Activated gamma-delta T cell treated with Interleukin-2 at 50 U/mL for 16 hours (primary cell): Measurements from ENCODE around the gene TRIB2.

Source experiments
- DNase-seq: peaks from one replicate; pipeline ENCODE4 v3.0.0-alpha.2; 2020

The TRIB2 gene

GRCh38 chr2:12701786-12702167 is 15.0 kb upstream of the TRIB2 start:
- no peak for DNase-seq

GRCh38 chr2:12702168-12703121 is 14.3 kb upstream of the TRIB2 start:
- DNase-seq: no peak

GRCh38 chr2:12704378-12704777 is 12.4 kb upstream of the TRIB2 start:
- no peak for DNase-seq

GRCh38 chr2:12705230-12705629 is 11.5 kb upstream of the TRIB2 start:
- DNase-seq: no peak

GRCh38 chr2:12705742-12706141 is 11.0 kb upstream of the TRIB2 start:
- DNase-seq: no peak

GRCh38 chr2:12708508-12709206 is 8.1 kb upstream of the TRIB2 start:
- DNase-seq: no peak

- DNase-seq: peak; percentile 42
These were observed 7.6 kb upstream of the TRIB2 start for GRCh38 chr2:12709207-12709522.

GRCh38 chr2:12710301-12710700 is 6.4 kb upstream of the TRIB2 start:
- no peak for DNase-seq

GRCh38 chr2:12711339-12711738 is 5.4 kb upstream of the TRIB2 start:
- DNase-seq: no peak

GRCh38 chr2:12712881-12713280 is 3.9 kb upstream of the TRIB2 start:
- DNase-seq: no peak

- DNase-seq: no peak
These were observed 2.1 kb upstream of the TRIB2 start for GRCh38 chr2:12714391-12715221.

- DNase-seq: no peak
These were observed 1.3 kb upstream of the TRIB2 start for GRCh38 chr2:12715258-12716031.

- peak; percentile 76 for DNase-seq
These were observed 779 bp upstream of the TRIB2 start for GRCh38 chr2:12716032-12716281.

- peak; percentile 48 for DNase-seq
These were observed 667 bp downstream of the TRIB2 start for GRCh38 chr2:12717191-12718014.

- DNase-seq: peak; percentile 24
These were observed 1.4 kb downstream of the TRIB2 start for GRCh38 chr2:12718015-12718671.

- peak; percentile 29 for DNase-seq
These were observed 2.1 kb downstream of the TRIB2 start for GRCh38 chr2:12718711-12719399.

GRCh38 chr2:12719400-12720277 is 2.9 kb downstream of the TRIB2 start:
- DNase-seq: no peak

GRCh38 chr2:12720278-12720620 is 3.5 kb downstream of the TRIB2 start:
- DNase-seq: no peak

- no peak for DNase-seq
These were observed 4.1 kb downstream of the TRIB2 start for GRCh38 chr2:12720754-12721378.
